ENCODE data around the gene CACNG4.

CACNG4 gene

DNA sequence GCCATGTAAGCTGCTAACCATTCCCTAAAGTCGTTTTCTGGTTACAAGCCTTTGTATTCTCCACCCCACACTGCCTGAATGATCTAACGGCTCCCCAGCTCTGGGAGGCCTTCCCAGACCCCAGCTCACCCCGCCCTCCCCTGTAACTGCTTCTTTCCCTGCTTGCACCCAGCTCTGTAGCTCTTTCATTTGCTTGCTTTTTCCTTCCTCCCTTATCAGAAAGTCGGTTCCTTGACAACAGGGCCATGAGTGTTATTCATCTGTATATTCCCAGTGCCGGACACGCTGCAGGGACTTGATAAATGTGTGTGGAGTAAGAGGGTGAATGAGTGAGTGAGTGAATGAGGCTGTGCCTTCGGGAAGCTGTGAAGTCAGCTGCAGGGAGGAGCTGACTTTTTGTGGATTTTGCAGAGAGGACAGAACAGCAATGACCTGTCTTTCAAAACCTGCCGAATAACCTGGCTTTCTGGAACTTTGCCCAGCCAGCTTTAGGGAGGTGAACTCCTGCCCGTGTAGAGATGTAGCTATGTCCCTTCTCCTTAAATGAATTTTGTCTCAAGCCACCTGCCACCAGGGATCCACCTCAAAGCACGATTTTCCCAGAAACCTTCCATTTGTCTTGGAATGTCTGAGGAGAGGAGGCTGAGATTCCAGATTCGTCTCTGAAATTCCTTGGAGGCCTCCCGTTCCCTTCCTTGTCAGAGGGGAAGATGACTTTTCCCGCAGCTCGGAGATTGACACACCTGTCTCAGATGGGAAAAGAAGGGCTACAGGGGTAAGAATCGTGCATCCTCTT is 20.0 kb upstream of the CACNG4 start:
- ATAC-seq: no peak

DNA sequence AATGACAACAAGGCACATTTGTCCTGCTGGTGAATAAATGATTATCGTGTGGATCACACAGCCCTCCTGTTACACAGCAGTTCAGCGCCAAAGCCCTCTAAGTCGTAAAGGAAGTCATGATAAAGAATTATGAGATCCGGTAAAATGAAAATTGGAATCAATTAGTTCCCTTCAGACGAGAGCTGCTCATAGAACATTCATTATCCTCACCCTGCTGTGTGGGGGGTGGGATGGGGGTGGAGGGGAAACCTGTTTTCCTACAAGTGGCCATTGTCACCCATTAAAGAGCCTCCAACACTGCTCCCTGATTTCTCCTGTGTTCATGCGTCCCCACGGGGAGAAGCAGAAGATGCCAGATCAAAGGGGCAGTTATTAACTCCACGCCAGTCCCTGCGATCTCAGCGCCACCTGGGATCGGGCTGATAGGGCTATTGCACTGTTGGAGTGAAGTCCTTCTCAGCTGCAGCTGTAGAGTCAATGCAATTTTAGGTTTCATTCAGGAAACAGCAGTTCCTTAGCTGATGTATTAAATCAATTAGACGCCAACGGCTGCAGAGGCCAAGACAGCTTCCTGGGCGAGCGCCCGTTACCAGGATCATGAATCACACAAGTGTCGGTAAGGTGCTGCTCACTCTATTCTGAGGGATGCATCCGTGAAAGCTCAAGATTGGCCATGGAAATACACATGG is 19.2 kb upstream of the CACNG4 start:
- no peak for ATAC-seq

DNA sequence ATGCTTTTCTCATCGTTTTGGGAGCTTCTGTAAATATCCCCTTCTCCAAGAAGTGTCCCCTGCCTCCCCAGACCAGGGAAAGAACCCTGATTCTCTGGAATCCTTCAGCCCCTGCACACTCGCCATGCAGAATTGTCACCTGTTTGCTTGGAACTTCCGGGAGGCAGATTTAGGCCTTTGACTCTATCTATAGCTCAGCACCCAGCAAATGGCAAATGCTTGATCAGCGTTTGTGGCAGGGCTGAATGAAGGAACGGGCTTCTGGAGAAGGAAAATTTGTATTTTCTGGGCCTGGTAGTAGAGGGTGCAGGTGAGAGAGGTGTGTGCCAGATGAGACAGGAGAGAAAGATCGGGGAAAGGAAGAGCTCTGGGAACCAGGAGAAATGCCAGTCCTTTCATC is 18.3 kb upstream of the CACNG4 start:
- no peak for ATAC-seq

DNA sequence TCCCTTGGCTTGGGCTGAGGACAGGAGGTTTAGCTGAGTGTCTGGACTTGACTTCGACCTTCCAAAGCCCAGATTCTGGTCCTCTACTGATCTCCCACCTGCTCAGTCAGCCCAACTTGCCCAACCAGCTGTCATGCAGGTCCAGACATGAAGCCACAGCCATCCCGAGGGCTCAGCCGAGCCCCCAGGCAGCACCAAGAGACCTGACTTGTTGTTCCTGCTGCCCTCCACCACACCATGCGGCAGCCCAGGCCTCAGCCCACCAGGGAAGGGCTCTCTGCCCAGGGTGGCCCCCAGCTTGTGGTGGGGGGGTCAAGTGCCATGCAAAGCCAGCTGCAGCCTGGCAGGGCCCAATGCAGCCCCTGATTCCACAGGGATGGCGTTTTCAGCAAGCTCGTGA is 17.2 kb upstream of the CACNG4 start:
- no peak for ATAC-seq

DNA sequence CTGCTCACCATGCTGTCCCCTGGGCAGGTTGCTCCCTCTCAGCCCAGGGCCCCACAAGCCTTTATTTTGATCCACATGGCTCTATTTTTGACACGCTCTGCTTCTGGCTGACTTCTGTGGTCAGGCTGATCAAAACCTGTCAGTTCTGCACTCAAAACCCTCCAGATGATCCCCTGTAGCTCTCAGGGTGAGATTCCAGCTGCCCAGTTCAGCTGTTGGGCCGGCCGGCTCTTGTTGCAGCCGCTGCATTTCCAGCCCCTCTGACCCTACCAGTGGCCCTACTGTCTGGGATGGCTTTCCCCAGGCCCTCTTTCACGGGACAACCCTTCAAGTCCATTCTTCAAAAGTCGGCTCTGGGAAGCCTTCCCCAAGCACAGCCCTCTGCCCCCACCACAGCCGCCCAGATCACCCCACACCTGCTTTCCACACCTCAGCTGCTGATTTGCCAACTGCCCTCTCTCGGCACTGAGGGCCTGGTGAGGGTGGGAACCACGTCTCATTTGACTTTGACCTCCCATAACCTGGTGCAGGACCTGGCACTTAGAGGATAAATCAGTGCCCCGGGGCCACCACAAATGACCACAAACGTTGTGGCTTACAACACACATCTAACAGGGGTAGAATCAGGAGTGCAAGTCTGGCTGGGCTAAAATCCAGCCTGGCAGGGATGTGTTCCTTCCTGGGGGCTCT is 16.3 kb upstream of the CACNG4 start:
- ATAC-seq: no peak

DNA sequence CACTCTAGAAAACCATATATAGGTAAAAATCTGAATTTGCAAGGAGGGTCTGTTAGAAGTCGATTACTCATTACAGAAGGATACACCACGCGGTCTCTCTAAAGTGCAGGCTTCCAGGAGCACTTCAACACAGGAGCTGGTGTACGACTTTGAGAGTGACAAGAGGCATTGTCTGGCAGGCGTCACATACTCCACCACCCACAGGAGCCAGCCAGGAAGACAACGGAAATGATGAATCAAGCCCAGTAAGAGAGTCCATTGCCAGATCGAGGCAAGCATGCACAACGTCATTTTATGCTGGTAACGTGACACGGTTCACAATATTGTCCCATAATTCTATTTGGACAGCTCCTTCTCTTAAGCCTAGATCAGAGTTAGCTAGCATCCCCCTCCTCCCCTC is 15.0 kb upstream of the CACNG4 start:
- no peak for ATAC-seq

DNA sequence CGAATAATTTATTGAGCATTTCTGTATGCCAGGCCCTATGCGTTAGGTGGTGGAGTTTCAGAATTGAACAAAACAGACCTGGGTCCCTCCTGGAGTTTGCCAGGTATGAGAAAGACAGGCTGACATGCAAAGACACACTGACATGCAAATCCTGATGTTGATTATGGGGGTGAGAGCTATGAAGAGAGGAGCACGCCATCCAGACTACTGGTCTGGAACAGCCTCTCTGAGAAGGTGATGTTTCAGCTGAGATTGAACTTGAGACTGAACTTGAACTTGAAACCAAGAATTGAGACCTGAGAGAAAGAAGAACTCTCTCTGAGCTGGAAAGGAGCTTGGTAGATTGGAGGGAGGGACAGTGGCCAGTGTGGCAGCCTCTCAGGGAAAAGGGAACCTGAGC is 14.2 kb upstream of the CACNG4 start:
- no peak for ATAC-seq

DNA sequence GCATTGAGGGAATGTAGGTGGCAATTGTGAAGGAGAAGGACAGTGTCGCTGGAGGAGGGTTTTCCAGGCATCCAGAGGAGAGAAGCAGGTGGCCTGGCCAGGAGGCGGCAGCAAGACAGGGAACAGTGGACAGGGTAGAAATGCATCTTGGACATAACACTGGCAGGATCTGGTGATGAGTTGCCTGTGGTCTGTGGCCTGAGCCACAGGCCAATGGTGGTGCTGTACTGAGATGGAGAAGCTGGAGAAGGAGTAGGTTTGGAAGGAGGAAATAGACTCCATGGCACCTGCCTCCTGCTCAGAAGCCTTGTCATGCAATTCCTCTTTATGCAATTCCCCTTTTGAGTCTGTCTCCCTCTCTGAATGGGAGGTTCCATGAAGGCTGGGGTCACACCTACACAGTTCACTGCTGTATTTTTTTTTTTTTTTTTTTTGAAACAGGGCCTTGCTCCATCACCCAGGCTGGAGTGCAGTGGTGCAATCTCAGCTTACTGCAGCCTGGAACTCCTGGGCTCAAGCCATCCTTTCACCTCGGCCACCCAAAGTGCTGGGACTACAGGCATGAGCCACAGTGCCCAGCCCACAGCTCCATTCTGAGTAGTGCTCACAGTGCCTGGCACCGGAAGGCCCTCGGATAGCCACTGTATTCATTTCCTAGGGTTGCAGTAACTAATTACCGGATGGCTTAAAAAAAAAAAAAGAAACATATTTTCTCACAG is 13.5 kb upstream of the CACNG4 start:
- ATAC-seq: no peak

DNA sequence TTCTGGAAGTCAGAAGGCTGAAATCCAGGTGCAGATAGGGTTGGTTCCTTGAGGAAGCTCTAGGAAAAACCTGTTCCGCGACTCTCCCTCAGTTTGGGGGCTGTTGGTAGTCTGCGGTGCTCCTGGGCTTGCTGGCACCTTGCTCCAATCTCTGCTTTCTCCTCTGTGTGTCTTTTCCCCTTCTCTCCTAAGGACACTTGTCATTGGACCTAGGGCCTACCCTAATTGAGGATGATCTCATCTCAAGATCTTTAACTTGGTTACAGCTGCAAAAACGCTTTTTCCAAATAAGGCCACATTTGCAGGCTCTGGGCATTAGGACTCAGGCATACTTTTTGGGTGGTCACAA is 12.9 kb upstream of the CACNG4 start:
- no peak for ATAC-seq

DNA sequence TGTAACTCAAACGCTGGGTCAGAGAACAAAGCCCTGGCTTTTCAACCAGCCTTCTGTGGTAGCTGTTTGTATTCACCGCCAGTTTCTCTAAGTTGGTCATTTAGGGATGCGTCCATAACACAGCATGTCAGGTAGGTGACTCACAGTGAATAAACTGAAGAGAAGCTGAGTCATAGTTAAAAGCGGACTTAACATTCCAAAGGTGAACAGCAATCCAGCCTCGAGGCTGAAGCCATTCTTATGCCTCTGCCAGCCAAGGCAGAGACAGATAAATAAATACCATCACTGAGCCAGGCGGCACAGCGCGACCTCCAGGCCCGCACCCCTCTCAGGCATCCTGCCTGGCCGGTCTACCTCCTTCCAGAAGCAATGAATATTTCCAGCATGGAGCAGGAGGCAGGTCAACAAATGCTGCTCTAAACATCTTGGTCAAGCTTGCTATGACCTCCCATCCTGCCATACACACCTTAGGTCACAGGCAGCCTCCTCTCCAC is 12.4 kb upstream of the CACNG4 start:
- no peak for ATAC-seq

DNA sequence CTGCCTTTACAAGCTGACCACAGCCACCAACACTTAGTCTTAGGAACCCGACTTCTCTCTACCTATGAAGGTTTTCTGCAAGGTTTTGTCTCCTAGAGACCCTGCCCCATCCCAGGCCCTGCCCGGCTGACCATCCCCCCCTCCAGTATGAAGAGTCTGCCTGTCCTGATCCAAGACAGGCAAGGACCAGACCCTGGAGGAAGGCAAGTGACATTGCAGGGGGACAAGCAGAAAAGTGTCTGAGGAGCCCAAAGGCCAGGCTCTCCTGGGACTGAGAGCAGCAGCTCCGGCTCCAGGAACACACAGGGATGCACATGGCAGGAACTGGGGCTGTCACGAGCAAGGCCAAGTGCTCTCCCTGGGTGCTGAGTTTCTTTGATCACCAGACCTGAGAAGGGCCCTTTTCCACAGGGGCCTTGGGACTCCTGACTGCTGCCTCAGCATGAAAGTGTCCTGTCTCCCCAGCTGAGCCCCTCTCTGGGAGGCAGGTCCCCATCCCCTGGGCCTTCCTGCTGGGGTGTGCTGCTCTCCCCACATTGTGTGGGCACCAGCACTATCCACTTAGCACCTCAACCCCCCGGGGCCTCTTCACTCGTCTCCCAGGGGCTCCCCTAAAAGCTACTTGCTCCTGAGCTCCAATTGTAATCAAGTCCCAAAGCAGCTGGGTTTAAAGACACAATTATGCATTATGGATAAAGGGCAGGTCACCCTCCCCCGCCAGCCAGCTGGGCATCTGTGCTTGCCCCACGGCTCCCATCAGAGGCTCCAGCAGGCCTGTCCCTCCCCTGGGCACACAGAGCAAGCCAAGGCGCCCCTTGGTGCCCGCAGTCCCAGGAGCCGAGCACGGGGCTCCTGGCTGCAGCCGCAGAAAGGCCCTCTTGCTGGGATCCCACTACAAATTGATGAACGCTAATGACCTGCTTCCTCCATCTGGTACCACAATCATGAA is 11.6 kb upstream of the CACNG4 start:
- ATAC-seq: no peak

DNA sequence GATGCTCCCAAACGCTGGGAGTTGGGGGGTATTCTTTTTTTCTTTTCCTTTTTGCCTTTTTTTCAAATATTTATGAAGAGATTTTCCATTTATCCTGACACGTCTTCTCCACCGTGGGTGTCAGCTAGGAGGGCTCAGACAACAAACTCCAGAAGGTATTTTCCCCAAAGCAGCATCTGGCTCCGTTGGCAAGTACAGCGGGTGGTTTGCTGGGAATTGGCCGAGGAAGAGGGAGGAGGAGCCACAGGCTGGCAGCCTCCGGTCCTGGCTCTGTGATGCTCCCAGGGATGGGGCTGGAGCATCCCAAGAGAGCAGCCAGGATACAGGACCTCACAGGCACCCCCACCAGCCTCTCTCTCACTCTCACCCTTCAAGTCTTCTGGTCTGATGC is 10.9 kb upstream of the CACNG4 start:
- ATAC-seq: no peak

DNA sequence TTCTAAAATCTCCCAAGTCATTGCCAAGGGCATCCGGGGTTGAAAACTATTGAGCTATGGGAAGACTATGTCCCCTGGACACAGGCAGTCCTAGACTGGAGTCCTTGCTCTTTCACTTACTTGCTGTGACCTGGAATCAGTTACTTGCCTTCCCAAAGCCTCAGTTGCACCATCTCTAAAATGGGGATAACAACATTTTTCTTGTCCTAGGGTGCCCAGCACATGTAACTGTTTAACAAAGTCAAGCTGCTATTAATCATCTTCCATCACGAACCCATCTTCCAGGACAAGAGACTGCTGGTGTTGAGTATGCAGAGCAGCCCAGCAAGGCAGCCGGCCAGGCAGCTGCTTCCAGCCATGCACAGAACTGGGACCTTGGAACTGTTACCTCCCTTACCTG is 9.9 kb upstream of the CACNG4 start:
- no peak for ATAC-seq

DNA sequence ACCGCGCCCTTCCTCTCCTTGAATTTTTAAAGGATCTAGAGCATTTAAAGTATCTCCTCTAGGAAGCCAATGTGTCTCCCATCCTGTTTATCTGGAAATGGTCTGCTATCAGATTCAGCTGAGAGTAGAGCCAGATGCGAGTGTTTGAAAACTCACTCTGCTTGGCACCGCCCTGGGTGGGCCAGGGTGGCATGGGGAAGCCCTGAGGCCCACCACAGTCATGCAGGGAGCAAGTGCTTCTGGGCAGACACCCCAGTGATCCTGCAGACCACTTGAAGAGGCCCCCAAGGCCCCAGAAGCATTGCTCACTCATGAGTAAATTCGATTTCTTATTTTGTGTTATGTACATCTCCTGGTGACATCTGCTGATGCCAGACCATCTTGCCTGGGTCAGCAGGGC is 8.7 kb upstream of the CACNG4 start:
- no peak for ATAC-seq

DNA sequence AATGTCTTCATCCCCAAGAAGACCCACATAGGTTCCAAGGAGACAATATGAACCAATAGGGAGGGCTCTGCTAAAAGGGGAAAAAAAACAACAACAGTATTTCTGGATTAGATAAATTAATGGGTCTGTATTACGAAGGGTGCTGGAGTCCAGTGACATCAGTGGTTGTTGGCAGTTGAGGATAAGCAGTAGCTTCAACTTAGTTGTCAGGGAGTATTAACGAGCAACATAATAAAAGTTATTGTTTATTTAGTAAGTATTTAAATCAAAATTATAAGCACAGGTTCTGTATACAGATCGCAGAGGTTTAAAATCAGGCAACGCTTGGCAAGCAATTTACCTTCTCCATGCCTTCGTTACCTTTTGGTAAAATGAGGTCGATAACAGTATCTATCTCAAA is 7.6 kb upstream of the CACNG4 start:
- no peak for ATAC-seq

DNA sequence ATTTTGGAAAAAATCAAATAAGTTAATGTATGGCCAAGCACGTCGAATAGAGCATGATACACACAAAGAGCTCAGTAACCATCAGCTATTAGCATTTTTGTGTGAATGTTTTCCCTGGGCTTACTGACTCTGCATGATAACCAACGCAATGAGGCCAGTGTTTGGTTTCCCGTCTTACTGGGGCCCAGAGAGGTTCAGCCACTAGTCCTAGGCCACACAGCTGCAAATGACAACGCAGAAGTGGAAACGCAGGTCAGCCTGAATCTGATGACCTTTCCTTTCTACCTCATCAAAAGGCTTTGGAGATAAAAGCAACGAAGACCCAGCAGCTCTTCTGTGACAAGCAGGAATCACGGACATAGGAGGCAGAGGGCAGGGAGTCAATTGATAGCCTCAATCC is 7.2 kb upstream of the CACNG4 start:
- no peak for ATAC-seq

DNA sequence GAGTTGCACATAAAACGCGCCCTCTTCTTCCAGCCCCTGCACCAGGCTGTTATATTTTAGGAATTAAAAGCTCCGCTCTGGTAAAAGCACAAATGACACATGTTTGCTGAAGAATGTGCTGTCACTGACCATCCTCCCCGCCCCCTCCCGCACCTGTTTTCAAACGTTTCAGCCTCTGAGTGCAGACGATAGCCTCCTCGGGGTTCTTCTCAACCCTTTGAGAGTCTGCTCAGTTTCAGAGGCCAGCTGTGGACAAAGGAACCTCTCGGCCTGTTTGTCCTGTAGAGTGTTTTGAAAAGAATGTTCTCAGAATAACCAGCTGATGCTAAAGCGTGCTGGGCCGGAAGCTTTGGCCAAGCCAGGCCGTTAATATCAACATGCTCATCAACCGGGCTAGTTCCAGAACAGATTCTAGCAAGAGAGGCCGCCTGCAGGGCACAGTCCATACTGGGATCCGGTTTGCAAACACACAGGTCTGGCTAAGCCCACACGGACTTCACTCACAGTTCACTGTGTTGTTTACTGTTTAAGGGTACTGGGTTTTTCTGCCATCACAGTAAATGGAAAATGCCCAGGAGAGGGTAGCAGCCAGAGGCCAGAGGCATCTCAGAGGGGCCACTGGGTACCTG is 6.4 kb upstream of the CACNG4 start:
- ATAC-seq: no peak

DNA sequence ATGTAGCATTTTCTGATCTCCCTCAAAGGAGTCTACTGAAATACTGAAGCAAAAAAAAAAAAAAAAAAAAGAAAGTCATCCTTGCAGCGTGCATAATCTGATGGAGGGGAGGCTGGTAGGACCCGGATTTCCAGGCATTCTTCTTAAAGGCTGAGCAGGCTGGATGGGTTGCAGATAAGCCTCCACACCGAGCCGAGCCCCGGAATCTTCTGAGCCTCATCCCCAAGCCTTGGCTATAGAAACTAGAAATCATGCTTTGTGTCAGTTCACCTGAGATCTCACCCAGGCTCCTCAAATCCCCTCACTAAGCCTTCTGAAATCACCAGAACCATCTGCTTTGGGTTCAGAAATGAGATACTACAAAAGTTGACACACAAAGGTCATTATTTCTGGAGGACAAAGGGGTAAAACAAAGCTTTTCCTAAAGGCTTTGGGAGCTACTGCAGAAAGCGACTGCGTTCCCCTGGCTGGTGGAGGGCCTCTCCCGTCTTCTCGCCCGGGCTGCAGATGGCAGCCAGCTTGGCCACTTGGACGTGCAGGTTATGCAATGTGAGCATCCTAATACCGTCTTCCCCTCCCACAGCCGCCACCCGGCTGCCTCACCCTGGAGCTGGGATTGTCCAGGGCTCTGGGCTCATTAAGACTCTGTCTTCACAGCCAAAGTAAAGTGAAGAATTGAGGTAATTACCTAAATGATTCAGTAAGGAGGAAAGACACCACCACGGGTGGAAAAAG is 4.7 kb upstream of the CACNG4 start:
- ATAC-seq: no peak

DNA sequence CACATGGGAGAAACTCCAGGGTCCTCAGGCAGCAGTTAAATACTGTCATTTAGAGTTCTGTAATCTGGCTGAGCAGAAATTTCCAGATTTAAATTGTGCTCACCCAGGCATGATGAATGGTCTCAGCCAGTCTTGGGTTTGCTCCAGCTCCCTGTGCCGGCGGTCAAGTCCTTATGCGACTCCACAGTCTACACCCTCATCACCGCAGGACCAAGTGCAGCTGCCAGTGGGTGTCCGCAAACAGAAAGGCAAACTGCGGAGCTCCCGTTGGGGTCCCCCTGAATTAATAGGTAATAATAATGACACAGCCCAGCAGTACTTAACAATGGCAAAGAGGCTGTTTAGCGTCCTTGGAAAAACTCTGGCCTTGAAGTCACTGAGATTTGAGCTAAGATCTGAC is 3.9 kb upstream of the CACNG4 start:
- no peak for ATAC-seq

DNA sequence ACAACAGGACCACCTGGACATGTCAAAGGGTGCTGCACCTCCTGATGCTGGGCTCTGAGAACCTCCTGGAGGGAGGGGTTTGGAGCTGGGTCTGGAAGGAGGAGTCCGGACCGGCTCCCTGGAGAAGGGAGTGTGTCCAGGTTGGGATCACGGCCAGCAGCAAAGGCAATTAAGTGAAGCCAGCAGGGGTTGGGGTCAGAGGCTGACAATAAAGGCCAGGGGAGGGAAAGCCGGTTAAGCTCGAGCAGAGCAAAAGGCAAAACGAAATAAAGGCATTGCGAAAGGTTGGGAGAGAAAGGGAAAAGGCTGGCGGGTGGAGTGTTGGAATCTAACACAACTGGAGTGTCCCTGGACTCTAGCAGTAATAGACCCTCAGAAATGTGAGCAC is 992 bp upstream of the CACNG4 start:
- ATAC-seq: no peak
